ENCODE results near the gene ETV3L. TPM values are rescaled to one million over a fixed set of nuclear protein-coding genes. Genes with fewer than 3 reads are reported as not detected.
"Not testable (repeated sequence)": the region's sequence is repeated elsewhere in the genome, so short reads cannot be mapped to it uniquely, and the experiment has no call there.

Gene ETV3L
- total and polyA plus RNA-seq, 5 donors: not detected

DNA sequence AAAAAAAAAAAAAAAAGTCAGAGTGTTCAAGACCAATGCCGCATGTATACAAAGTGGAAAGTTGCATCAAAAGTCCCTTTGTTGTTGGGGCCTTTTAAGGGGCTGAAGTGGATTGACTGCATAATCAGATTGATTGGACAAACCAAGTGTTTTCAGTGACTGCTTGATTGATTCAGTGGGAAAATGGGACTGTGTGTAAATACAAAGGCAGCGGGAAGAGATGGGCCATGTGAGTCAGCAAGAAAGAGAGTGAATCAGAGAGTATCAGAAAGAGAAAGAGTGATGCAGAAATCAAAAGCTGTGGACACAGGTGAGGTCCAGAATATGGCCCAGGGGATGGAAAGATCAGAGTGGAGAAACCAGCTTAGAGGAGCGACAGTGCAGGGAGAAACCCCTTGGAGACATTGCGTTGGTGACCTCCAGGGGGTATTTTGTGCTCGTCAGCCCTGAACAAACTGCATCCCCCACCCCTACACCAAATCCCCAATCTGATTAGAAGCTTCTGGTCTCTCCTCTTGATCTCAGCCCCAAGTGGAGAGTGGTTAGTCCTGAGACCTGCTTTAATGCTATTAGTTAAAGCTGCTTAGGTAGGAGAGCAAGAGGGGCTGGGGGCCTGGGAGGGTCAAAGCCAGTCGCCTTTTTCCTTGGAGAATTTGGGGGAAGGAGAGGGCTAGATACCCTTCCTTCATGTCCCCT is 5.1 kb upstream of the ETV3L start:
- WGBS: 74% methylated on average over 6 of the region's 6 CpGs
- ATAC-seq: no peak

DNA sequence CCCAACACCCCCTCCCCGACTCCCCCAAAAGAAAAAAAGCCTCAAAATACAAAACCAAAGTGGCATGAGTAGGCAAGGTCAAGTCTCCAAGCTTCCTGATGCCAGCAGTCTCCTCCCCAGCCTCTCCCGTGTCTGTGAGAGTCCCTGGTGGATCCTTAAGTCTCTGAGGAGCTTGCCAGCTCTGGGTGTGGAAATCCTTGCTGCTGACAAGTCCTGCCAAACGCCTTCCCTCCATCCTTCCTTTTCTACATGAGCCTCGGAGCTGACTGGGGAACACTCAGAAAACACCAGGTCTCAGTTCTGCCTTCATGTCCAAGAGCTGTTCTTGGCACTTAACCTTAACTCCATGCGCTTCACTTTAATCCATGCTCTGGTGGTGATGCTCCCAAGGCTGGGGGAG is 3.7 kb upstream of the ETV3L start:
- Histone ChIP-seq H3K9me3 (ENCODE audit: control insufficient read depth, low read length) (no peaks in the 10 kb centered on the region), H3K4me3 (ENCODE audit: low read length) (no peak overlapping the region), H3K27ac (ENCODE audit: low read length) (no peak overlapping the region), H3K4me1 (ENCODE audit: control insufficient read depth, insufficient read depth, low read length) (no peaks in the 10 kb centered on the region), H3K27me3 (ENCODE audit: control insufficient read depth, insufficient read depth) (no peaks in the 10 kb centered on the region)
- no peak for ATAC-seq
- DNase-seq: no peak
- WGBS: 48% methylated on average over 5 of the region's 5 CpGs
- intact Hi-C loops (cut with DNase I): no loop called here

More for the DNA sequence above, 5.1 kb upstream of the ETV3L start:
- Histone ChIP-seq H3K27me3 (ENCODE audit: control insufficient read depth, insufficient read depth) (no peaks in the 10 kb centered on the region), H3K9me3 (ENCODE audit: control insufficient read depth, low read length) (no peaks in the 10 kb centered on the region), H3K27ac (ENCODE audit: low read length) (no peak overlapping the region), H3K4me1 (ENCODE audit: control insufficient read depth, insufficient read depth, low read length) (no peaks in the 10 kb centered on the region), H3K4me3 (ENCODE audit: low read length) (no peak overlapping the region)
- intact Hi-C loops (cut with DNase I): no loop called here
- DNase-seq: no peak

DNA sequence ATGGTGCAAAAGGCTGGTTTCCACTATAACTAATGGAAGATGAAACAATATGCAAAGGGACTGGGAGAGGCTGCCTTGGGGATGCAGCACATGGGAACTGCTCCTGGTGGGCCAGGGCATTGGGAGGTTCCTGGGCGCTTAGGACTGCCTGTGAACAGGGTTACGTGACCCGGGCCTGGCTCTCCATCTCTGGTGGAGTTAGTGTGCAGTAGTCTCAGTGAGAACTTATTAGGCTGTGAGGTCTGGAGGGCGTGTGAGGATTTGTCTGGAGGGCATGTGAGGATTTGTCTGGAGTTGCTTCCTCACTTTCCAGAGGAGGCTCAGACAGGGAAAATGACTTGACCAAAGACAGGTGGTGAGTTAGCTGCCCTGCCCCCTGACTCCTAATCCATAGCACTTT is 1.5 kb upstream of the ETV3L start:
- DNase-seq: no peak
- H3K4me1 ChIP-seq (ENCODE audit: control insufficient read depth, insufficient read depth, low read length): no peaks in the 10 kb centered on the region
- H3K4me3 ChIP-seq (ENCODE audit: low read length): no peak overlapping the region
- ATAC-seq: no peak
- no peak overlapping the region for H3K27ac ChIP-seq (ENCODE audit: low read length)
- intact Hi-C loops (cut with DNase I): no loop called here
- no peaks in the 10 kb centered on the region for H3K9me3 ChIP-seq (ENCODE audit: control insufficient read depth, low read length)
- no peaks in the 10 kb centered on the region for H3K27me3 ChIP-seq (ENCODE audit: control insufficient read depth, insufficient read depth)
- WGBS: 89% methylated on average over 4 of the region's 4 CpGs

- ATAC-seq; DNase-seq; intact Hi-C loops (cut with DNase I): not testable (repeated sequence)
Observed at GRCh38 chr1:157098987-157099632, 498 bp downstream of the ETV3L start.

GRCh38 chr1:157098519-157098918 is 1.1 kb downstream of the ETV3L start:
- Histone ChIP-seq H3K4me3 (ENCODE audit: low read length) (no peak overlapping the region), H3K27me3 (ENCODE audit: control insufficient read depth, insufficient read depth) (no peaks in the 10 kb centered on the region), H3K9me3 (ENCODE audit: control insufficient read depth, low read length) (no peaks in the 10 kb centered on the region), H3K4me1 (ENCODE audit: control insufficient read depth, insufficient read depth, low read length) (no peaks in the 10 kb centered on the region), H3K27ac (ENCODE audit: low read length) (no peak overlapping the region)
- WGBS: 88% methylated on average over 9 of the region's 9 CpGs
- intact Hi-C loops (cut with DNase I): no loop called here
- ATAC-seq (peak in 1 of 2 donors; percentile 34), DNase-seq (no peak)

More at GRCh38 chr1:157098987-157099632, 498 bp downstream of the ETV3L start:
- H3K9me3 ChIP-seq (ENCODE audit: control insufficient read depth, low read length); H3K27me3 ChIP-seq (ENCODE audit: control insufficient read depth, insufficient read depth); H3K27ac ChIP-seq (ENCODE audit: low read length); H3K4me3 ChIP-seq (ENCODE audit: low read length); H3K4me1 ChIP-seq (ENCODE audit: control insufficient read depth, insufficient read depth, low read length): not testable (repeated sequence)
- WGBS: 77% methylated on average over 16 of the region's 17 CpGs

GRCh38 chr1:157097692-157098091 is 1.9 kb downstream of the ETV3L start:
- no peak for ATAC-seq
- no peak overlapping the region for H3K27ac ChIP-seq (ENCODE audit: low read length)
- intact Hi-C loops (cut with DNase I): no loop called here

GRCh38 chr1:157096881-157097280 is 2.7 kb downstream of the ETV3L start:
- Histone ChIP-seq H3K4me3 (ENCODE audit: low read length) (no peak overlapping the region), H3K27me3 (ENCODE audit: control insufficient read depth, insufficient read depth) (no peaks in the 10 kb centered on the region), H3K9me3 (ENCODE audit: control insufficient read depth, low read length) (no peaks in the 10 kb centered on the region), H3K27ac (ENCODE audit: low read length) (no peak overlapping the region), H3K4me1 (ENCODE audit: control insufficient read depth, insufficient read depth, low read length) (no peaks in the 10 kb centered on the region)
- WGBS: 89% methylated on average over 6 of the region's 6 CpGs
- intact Hi-C loops (cut with DNase I): no loop called here
- DNase-seq (no peak), ATAC-seq (no peak)

More at GRCh38 chr1:157097692-157098091, 1.9 kb downstream of the ETV3L start:
- no peaks in the 10 kb centered on the region for H3K4me1 ChIP-seq (ENCODE audit: control insufficient read depth, insufficient read depth, low read length)
- H3K4me3 ChIP-seq (ENCODE audit: low read length): no peak overlapping the region
- no peaks in the 10 kb centered on the region for H3K27me3 ChIP-seq (ENCODE audit: control insufficient read depth, insufficient read depth)
- WGBS: 68% methylated on average over 6 of the region's 6 CpGs
- H3K9me3 ChIP-seq (ENCODE audit: control insufficient read depth, low read length): no peaks in the 10 kb centered on the region
- no peak for DNase-seq

GRCh38 chr1:157095551-157095950 is 4.1 kb downstream of the ETV3L start:
- Histone ChIP-seq H3K4me1 (ENCODE audit: control insufficient read depth, insufficient read depth, low read length) (no peaks in the 10 kb centered on the region), H3K9me3 (ENCODE audit: control insufficient read depth, low read length) (no peaks in the 10 kb centered on the region), H3K27me3 (ENCODE audit: control insufficient read depth, insufficient read depth) (no peaks in the 10 kb centered on the region), H3K27ac (ENCODE audit: low read length) (no peak overlapping the region), H3K4me3 (ENCODE audit: low read length) (no peak overlapping the region)
- intact Hi-C loops (cut with DNase I): no loop called here
- ATAC-seq (no peak), DNase-seq (no peak)
- WGBS: 84% methylated on average over 2 of the region's 2 CpGs

- no peak overlapping the region for H3K27ac ChIP-seq (ENCODE audit: low read length)
- ATAC-seq: no peak
- no peak for DNase-seq
- H3K4me3 ChIP-seq (ENCODE audit: low read length): no peak overlapping the region
- WGBS: 62% methylated on average over 4 of the region's 4 CpGs
- H3K9me3 ChIP-seq (ENCODE audit: control insufficient read depth, low read length): no peaks in the 10 kb centered on the region
- no peaks in the 10 kb centered on the region for H3K27me3 ChIP-seq (ENCODE audit: control insufficient read depth, insufficient read depth)
- H3K4me1 ChIP-seq (ENCODE audit: control insufficient read depth, insufficient read depth, low read length): no peaks in the 10 kb centered on the region
- intact Hi-C loops (cut with DNase I): no loop called here
Observed at GRCh38 chr1:157095091-157095490, 4.5 kb downstream of the ETV3L start.

DNA sequence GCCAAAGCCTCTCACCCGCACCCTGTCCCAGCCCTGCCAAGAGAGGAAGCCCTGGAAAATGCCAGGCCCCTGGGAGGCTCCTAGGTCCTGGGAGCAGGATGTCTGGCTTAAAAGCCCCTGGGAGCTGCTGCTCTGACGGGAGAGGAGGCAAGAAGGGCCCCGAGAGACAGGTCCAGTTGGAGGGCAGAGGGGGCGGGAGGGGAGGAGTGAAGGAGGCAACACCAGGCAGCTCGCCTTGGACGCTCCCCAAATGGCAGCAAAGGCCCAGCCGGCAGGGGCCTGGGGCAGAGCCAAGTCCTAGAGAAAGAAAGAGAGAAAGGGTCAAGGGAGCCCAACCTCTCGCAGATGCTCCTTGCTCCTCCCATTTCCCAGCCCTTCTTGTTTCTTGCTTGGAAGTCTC is 6.8 kb downstream of the ETV3L start:
- Histone ChIP-seq H3K4me3 (ENCODE audit: low read length) (no peak overlapping the region), H3K27me3 (ENCODE audit: control insufficient read depth, insufficient read depth) (no peaks in the 10 kb centered on the region), H3K4me1 (ENCODE audit: control insufficient read depth, insufficient read depth, low read length) (no peaks in the 10 kb centered on the region), H3K9me3 (ENCODE audit: control insufficient read depth, low read length) (no peaks in the 10 kb centered on the region), H3K27ac (ENCODE audit: low read length) (no peak overlapping the region)
- ATAC-seq (peak; percentile 51 to 66), DNase-seq (peak; percentile 76 to 88 (median 85))
- WGBS: 32% methylated on average over 8 of the region's 8 CpGs
- intact Hi-C loops (cut with DNase I): no loop called here

DNA sequence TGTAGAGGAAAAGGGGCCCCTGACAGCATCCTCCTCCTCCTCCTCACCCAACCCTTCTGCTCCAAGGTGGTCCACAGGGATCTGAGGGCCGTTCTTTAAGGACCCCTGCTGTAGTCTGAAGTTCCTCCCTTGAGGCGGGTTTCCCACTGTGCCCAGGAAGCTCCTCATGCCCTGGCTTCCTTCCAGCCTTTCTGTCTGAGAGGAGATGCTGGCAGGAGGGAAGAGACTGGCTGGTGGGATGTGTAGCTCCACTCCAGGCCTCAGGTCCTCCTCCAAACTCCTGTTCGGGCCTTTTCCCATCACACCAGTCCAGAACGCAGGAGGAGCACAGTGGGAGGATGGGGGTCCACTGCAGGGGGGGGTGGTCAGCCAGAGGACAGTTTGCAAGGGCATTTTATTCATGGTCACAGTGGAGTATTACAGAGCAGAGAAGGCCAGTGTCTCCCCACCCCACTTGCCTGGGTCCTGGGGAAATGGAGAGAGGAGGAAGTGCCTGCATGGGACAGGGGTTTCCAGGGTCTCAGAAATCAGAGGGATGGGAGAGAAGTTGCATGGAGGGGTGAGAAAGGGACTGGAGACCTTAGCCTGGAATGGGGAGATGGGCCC is 7.8 kb downstream of the ETV3L start:
- no peak for ATAC-seq
- Histone ChIP-seq H3K4me1 (ENCODE audit: control insufficient read depth, insufficient read depth, low read length) (no peaks in the 10 kb centered on the region), H3K27ac (ENCODE audit: low read length) (no peak overlapping the region), H3K9me3 (ENCODE audit: control insufficient read depth, low read length) (no peaks in the 10 kb centered on the region), H3K4me3 (ENCODE audit: low read length) (no peak overlapping the region), H3K27me3 (ENCODE audit: control insufficient read depth, insufficient read depth) (no peaks in the 10 kb centered on the region)
- intact Hi-C loops (cut with DNase I): loop anchor here in 2 of 4 donors (2.0 kb wide), 2 partner anchors 63 to 65 kb away; no protein-coding TSS in a partner anchor
- DNase-seq: no peak
- WGBS: 80% methylated on average over 4 of the region's 4 CpGs

All from right cardiac atrium (tissue), 5 donors.